Breast epithelium (tissue), 4 donors: ENCODE measurements around the gene ARID3A. TPM values are rescaled to one million over a fixed set of nuclear protein-coding genes. Genes with fewer than 3 reads are reported as not detected.
"Not testable (repeated sequence)": the region's sequence is repeated elsewhere in the genome, so short reads cannot be mapped to it uniquely, and the experiment has no call there.

ENCODE experiments used
- DNase-seq, 2 donors: peaks; one replicate each; pipeline ENCODE4 v3.0.0-alpha.2; 2019; ENCODE audit warnings: low spot score in 2 of 2
- H3K27ac ChIP-seq, 2 donors: fragments of 200-600 bp; sonication (generic) in 1 of 2; one replicate each; pipeline ENCODE4 v1.5.1; 2016 to 2019; ENCODE audit warnings: mild to moderate bottlenecking in 1 of 2
- H3K27me3 ChIP-seq, 2 donors: fragments of 200-600 bp; sonication (generic) in 1 of 2; one replicate each; pipeline versions ENCODE4 v1.5.1 to v1.6.0; 2017 to 2019; ENCODE audit warnings: control low read depth in 1 of 2, mild to moderate bottlenecking in 1 of 2
- H3K36me3 ChIP-seq: fragments of 200-600 bp; one replicate; pipeline ENCODE4 v1.5.1; 2019
- H3K4me1 ChIP-seq, 2 donors: fragments of 200-600 bp; sonication (generic); one replicate each; pipeline ENCODE4 v1.5.1; 2016 to 2019; ENCODE audit warnings: control low read depth in 1 of 2
- H3K4me3 ChIP-seq, 3 donors: fragments of 200-600 bp; sonication (generic); 1 replicate in 2 of 3; 2 replicates in 1 of 3; pipeline ENCODE4 v1.5.1; 2016 to 2019; ENCODE audit warnings: mild to moderate bottlenecking in 3 of 3, moderate library complexity in 2 of 3
- H3K9me3 ChIP-seq, 2 donors: fragments of 200-600 bp; sonication (generic) in 1 of 2; one replicate each; pipeline ENCODE4 v1.5.1; 2016 to 2019; ENCODE audit warnings: control low read depth in 1 of 2
- POLR2A ChIP-seq: fragments of 450-650 bp; IDR thresholded peaks from one replicate; pipeline ENCODE4 v1.6.1; 2016; ENCODE audit warnings: antibody characterized with exemption, mild to moderate bottlenecking, moderate library complexity
- POLR2AphosphoS5 ChIP-seq, 3 donors: sonication (generic); formaldehyde crosslinking; IDR thresholded peaks; one replicate each; pipeline ENCODE4 v1.6.1; 2017; ENCODE audit warnings: antibody characterized with exemption in 3 of 3
- intact Hi-C: fragments of 100-400 bp; cut with DNase I; formaldehyde crosslinking; loops from one replicate; pipeline ENCODE4 v1.15.1; 2023; ENCODE audit warnings: low total_unique reads
- total RNA-seq, 3 donors: library from RNA; depleted of rRNA; stranded (reverse); fragments of >200 nt; gene quantifications; one replicate each; pipeline ENCODE4 v1.1.0, GENCODE V29; 2016
- TF ChIP-seq, protein P1 (sequence below), 3 donors: fragments of 450-650 bp; IDR thresholded peaks; one replicate each; pipeline ENCODE4 v1.5.1; 2016 to 2017; ENCODE audit warnings: antibody characterized with exemption in 3 of 3, mild to moderate bottlenecking in 3 of 3, moderate library complexity in 3 of 3

The ARID3A gene, protein sequence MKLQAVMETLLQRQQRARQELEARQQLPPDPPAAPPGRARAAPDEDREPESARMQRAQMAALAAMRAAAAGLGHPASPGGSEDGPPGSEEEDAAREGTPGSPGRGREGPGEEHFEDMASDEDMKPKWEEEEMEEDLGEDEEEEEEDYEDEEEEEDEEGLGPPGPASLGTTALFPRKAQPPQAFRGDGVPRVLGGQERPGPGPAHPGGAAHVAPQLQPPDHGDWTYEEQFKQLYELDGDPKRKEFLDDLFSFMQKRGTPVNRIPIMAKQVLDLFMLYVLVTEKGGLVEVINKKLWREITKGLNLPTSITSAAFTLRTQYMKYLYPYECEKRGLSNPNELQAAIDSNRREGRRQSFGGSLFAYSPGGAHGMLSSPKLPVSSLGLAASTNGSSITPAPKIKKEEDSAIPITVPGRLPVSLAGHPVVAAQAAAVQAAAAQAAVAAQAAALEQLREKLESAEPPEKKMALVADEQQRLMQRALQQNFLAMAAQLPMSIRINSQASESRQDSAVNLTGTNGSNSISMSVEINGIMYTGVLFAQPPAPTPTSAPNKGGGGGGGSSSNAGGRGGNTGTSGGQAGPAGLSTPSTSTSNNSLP
- total RNA-seq, result 10 to 100 TPM in 1 of 3 donors, 1 to 10 TPM in 2; 3.5 to 11.1 (median 4.8) TPM

DNA sequence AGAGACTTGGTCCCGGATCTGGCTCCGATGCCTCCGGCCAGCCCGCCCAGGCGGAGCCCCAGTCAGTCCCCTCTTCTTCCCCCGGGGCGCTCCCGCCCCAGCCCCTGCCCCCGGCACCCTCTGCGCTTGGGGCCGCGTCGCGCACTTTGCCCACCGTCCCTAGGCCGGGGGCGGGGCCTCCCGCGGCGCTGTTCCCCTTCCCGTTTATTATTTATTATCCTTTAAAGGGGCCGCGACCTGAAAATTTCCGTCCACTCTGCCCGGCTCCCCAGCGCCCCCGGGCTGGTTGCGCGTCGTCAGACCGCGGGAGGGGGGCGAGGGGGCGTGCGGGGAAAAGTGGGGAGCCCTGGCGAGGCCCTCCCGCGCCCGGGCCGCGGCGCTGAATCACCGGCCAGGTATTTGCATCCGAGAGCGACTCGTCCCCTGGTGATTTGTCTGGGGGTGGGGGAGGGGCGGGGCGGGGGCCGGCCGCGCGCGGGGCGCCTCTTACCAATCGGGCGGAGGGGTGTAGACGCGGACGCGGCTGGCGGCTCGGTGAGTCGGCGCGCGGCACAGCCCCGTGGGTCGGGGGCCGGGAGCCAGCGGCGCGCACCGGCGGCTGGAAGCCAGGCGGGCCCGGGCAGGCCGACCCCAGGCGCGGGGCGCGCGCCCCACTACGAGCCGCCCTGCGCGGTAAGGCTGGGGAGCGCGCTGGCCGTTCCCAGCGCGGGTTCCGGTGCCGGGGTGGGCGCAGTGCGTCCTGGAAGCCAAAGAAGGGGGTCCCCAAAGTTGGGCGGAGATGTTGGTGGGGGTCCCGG is at the start of gene ARID3A:
ARID3A (plus strand) TSS at position 510 of the 797 bp plus-strand sequence. CDS start 3,494 bp downstream, outside the sequence.
- Histone ChIP-seq H3K4me3 (peak within 1 kb of the TSS; percentile 84 to 91 (median 86)), H3K27ac (peak within 1 kb of the TSS; percentile 83 to 86), H3K9me3 (no peaks in the 10 kb centered on the region), H3K27me3 (peaks cover 0 to 6% of the 10 kb centered on the region in 2 donors), H3K36me3 (no peaks in the 10 kb centered on the region), H3K4me1 (no peaks in the 10 kb centered on the region)
- DNase-seq, result peak; percentile 70 to 72
- intact Hi-C loops, result loop anchor here (1.0 kb wide), 1 partner anchor 59 kb away; the partner anchor contains the start of gene WDR18
- peak in 2 of 3 donors; percentile 41 to 43 for TF ChIP-seq POLR2AphosphoS5 (IDR thresholded peaks at IDR 0.05)
- TF ChIP-seq, protein P1, sequence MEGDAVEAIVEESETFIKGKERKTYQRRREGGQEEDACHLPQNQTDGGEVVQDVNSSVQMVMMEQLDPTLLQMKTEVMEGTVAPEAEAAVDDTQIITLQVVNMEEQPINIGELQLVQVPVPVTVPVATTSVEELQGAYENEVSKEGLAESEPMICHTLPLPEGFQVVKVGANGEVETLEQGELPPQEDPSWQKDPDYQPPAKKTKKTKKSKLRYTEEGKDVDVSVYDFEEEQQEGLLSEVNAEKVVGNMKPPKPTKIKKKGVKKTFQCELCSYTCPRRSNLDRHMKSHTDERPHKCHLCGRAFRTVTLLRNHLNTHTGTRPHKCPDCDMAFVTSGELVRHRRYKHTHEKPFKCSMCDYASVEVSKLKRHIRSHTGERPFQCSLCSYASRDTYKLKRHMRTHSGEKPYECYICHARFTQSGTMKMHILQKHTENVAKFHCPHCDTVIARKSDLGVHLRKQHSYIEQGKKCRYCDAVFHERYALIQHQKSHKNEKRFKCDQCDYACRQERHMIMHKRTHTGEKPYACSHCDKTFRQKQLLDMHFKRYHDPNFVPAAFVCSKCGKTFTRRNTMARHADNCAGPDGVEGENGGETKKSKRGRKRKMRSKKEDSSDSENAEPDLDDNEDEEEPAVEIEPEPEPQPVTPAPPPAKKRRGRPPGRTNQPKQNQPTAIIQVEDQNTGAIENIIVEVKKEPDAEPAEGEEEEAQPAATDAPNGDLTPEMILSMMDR (IDR thresholded peaks at IDR 0.05), result no peak
- no peak for TF ChIP-seq POLR2A

DNA sequence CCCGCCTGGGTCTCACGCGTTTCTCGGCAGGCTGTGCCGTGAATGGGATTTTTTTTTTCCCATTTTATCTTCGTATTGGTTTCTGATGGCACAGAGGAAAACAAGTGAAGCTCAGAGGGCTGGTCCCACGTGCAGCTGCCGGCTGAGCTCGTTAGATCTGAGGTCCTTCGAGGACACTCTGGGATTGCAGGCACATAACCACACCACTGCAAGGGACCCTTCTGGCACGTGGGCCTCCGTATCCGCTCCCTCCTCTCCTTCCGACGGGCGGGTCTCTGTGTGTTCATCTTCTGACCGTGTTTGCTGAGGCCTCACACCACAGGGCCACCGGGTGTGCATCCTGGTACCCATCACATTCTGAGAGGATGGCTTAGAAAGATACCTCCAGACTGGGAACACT is 49.7 kb upstream of the ARID3A start:
- DNase-seq, result no peak
- no peak overlapping the region for H3K4me3 ChIP-seq
- TF ChIP-seq, protein P1 (IDR thresholded peaks at IDR 0.05), result no peak
- TF ChIP-seq POLR2A (no peak), POLR2AphosphoS5 (IDR thresholded peaks at IDR 0.05) (no peak)
- intact Hi-C loops, result no loop called here
- no peaks in the 10 kb centered on the region for H3K4me1 ChIP-seq
- H3K27ac ChIP-seq, result no peak overlapping the region
- H3K9me3 ChIP-seq, result no peaks in the 10 kb centered on the region
- H3K27me3 ChIP-seq, result no peaks in the 10 kb centered on the region
- no peaks in the 10 kb centered on the region for H3K36me3 ChIP-seq

DNA sequence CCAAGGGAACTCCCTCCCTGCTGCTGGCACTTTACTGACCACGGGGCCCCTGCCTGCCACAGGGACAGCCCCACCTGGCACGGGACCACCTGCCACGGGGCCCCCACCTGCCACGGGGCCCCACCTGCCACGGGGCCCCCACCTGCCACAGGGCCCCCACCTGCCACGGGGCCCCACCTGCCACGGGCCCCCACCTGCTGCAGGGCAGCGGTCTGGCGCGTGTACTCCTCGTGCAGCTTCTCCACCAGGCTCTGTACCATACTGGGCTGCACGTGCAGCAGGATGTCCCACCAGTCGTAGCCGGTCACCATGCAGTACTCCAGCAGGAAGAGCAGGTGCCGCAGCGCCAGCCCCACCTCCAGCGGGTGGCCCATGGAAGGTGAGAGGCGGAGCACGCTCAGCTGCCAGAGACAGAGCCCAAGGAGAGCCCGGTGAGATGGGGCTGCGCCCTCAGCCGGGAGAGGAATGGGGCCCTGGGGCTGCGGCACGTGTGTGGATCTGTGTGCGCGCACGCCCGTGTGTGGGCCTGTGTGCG is 49.0 kb upstream of the ARID3A start:
- Histone ChIP-seq H3K36me3 (no peaks in the 10 kb centered on the region), H3K27me3 (no peaks in the 10 kb centered on the region), H3K4me1 (no peaks in the 10 kb centered on the region), H3K9me3 (no peaks in the 10 kb centered on the region), H3K4me3 (no peak overlapping the region), H3K27ac (no peak overlapping the region)
- DNase-seq, result no peak
- intact Hi-C loops, result no loop called here
- TF ChIP-seq, protein P1 (IDR thresholded peaks at IDR 0.05), result no peak
- TF ChIP-seq POLR2AphosphoS5 (IDR thresholded peaks at IDR 0.05), result no peak
- TF ChIP-seq POLR2A, result no peak

DNA sequence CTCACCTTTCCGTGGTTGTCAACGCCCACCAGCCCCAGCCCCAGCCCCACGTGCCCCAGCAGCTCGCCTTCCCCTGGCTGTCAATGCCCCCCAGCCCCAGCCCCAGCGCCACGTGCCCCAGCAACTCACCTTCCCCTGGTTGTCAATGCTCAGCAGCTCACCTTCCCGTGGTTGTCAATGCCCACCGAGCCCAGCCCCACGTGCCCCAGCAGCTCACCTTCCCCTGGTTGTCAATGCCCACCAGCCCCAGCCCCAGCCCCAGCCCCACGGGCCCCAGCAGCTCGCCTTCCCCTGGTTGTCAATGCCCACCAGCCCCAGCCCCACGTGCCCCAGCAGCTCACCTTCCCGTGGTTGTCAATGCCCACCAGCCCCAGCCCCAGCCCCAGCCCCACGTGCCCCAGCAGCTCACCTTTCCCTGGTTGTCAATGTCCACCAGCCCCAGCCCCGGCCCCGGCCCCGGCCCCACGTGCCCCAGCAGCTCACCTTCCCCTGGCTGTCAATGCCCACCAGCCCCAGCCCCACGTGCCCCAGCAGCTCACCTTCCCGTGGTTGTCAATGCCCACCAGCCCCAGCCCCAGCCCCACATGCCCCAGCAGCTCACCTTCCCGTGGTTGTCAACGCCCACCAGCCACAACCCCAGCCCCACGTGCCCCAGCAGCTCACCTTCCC is 47.7 kb upstream of the ARID3A start:
- H3K27me3 ChIP-seq, H3K4me3 ChIP-seq, H3K9me3 ChIP-seq, DNase-seq, H3K4me1 ChIP-seq, intact Hi-C loops, H3K36me3 ChIP-seq, H3K27ac ChIP-seq: not testable (repeated sequence)

DNA sequence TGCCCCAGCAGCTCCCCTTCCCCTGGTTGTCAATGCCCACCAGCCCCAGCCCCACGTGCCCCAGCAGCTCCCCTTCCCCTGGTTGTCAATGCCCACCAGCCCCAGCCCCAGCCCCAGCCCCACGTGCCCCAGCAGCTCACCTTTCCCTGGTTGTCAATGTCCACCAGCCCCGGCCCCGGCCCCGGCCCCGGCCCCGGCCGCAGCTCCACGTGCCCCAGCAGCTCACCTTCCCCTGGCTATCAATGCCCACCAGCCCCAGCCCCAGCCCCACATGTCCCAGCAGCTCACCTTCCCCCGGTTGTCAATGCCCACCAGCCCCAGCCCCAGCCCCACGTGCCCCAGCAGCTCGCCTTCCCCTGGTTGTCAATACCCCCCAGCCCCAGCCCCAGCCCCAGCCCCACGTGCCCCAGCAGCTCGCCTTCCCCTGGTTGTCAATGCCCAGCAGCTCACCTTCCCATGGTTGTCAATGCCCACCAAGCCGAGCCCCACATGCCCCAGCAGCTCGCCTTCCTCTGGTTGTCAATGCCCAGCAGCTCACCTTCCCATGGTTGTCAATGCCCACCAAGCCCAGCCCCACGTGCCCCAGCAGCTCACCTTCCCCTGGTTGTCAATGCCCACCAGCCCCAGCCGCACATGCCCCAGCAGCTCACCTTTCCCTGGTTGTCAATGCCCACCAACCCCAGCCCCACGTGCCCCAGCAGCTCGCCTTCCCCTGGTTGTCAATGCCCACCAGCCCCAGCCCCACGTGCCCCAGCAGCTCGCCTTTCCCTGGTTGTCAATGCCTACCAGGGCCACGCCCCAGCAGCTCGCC is 46.9 kb upstream of the ARID3A start:
- H3K27ac ChIP-seq, intact Hi-C loops, H3K36me3 ChIP-seq, H3K27me3 ChIP-seq, H3K4me1 ChIP-seq, H3K4me3 ChIP-seq, H3K9me3 ChIP-seq, DNase-seq: not testable (repeated sequence)
